GM18867 (cell line): ENCODE results near the gene LRFN4.

Experiments used
- ATAC-seq: cut with Tn5 transposase; IDR thresholded peaks from one replicate; pipeline ENCODE4 v1.9.1; 2021; ENCODE audit warnings: mild to moderate bottlenecking, moderate library complexity; ENCODE audit not compliant: unreplicated experiment

LRFN4 gene

GRCh38 chr11:66845143-66845875, 11.6 kb upstream of the LRFN4 start:
- no peak for ATAC-seq

- ATAC-seq: no peak
These were observed 11.0 kb upstream of the LRFN4 start for GRCh38 chr11:66845876-66846212.

GRCh38 chr11:66846671-66847091, 10.2 kb upstream of the LRFN4 start:
- ATAC-seq: no peak

GRCh38 chr11:66847461-66848232, 9.2 kb upstream of the LRFN4 start:
- no peak for ATAC-seq

GRCh38 chr11:66848671-66849500, 8.0 kb upstream of the LRFN4 start:
- no peak for ATAC-seq

GRCh38 chr11:66849501-66850234, 7.2 kb upstream of the LRFN4 start:
- ATAC-seq: no peak

- no peak for ATAC-seq
These were observed 6.7 kb upstream of the LRFN4 start for GRCh38 chr11:66850235-66850587.

- ATAC-seq: no peak
These were observed 6.2 kb upstream of the LRFN4 start for GRCh38 chr11:66850588-66851238.

- no peak for ATAC-seq
These were observed 5.6 kb upstream of the LRFN4 start for GRCh38 chr11:66851239-66851596.

- no peak for ATAC-seq
These were observed 5.0 kb upstream of the LRFN4 start for GRCh38 chr11:66851698-66852465.

- ATAC-seq: no peak
These were observed 4.2 kb upstream of the LRFN4 start for GRCh38 chr11:66852466-66853241.

- ATAC-seq: no peak
These were observed 3.3 kb upstream of the LRFN4 start for GRCh38 chr11:66853242-66854229.

GRCh38 chr11:66854231-66854661, 2.6 kb upstream of the LRFN4 start:
- no peak for ATAC-seq

- ATAC-seq: no peak
These were observed 2.1 kb upstream of the LRFN4 start for GRCh38 chr11:66854729-66855211.

- ATAC-seq: peak; percentile 75
These were observed 1.0 kb upstream of the LRFN4 start for GRCh38 chr11:66855574-66856495.

- no peak for ATAC-seq
These were observed 516 bp downstream of the LRFN4 start for GRCh38 chr11:66857234-66857926.
